EH (cell line): ENCODE results near the gene TYSND1.
"Not testable (repeated sequence)": the region's sequence is repeated elsewhere in the genome, so short reads cannot be mapped to it uniquely, and the experiment has no call there.

Source experiments
- DNase-seq: peaks from one replicate; pipeline ENCODE4 v3.0.0-alpha.2; 2015; ENCODE audit warnings: low read depth

The TYSND1 gene

GRCh38 chr10:70146489-70147258, at the start of gene TYSND1:
TSS of gene TYSND1 (minus strand) at chr10:70146700. CDS start at chr10:70146586, 114 bp downstream.
- DNase-seq: peak; percentile 98

DNA sequence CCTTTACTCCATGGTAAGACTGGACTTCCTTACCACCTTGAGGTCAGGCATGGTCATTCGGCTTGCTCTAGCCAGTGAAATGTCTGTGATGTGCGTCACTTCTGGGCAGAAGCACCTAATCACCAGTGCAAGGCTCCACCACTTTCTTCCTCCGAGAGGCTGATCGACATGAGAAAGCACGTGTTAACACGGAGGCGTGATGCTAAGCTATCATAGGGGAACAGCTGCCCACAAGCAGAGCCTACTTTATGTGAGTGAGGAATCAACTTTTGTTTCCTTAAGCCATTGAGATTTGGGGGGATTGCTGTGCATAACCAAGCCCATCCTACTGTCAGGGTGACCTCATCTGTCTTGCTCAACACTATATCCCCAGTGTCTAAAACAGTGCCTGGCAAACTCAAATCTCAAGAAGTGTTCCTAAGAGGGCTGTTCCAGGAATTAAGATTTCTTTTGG, 46.9 kb upstream of the TYSND1 start:
- DNase-seq: peak; percentile 32

- no peak for DNase-seq
Measured at GRCh38 chr10:70192326-70192968, 45.9 kb upstream of the TYSND1 start.

DNA sequence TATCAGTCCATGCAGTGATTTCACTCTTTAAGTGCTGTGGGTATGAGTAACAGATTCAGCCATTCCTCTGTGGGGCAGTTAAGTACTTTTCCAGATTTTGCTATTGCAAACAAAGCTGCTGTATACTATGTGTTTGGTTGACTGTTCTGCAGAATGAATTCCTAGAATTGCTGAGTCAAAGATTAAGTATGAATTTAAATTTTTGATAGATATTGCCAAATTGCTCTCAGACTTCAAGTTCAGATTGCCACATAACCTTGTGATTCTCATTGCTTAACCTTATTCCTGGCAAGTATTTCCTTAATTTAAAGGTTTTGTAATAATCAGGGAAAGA, 45.4 kb upstream of the TYSND1 start:
- DNase-seq: peak; percentile 96

- DNase-seq: peak; percentile 18
Measured at GRCh38 chr10:70191161-70191971, 44.9 kb upstream of the TYSND1 start.

DNA sequence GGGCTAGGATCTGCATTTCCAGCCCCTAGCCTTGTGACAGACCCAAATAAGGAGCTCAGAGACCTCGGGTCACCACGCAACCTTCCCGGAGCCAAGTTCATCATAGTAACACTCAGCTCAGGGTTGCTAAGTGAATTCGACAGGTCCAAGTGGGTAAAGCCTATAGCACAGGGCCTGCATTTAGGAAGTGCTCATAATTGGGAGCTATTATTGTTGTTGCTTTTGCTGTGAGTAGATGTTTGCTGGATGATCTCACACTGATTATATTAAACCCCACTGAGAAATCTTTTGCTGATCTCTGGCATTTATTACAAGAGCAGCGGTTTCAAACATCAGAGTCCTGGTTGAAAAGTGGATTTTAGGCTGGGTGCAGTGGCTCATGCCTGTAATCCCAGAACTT, 44.1 kb upstream of the TYSND1 start:
- peak; percentile 74 for DNase-seq

GRCh38 chr10:70190102-70190501, 43.6 kb upstream of the TYSND1 start:
- DNase-seq: no peak

GRCh38 chr10:70188768-70189167, 42.3 kb upstream of the TYSND1 start:
- no peak for DNase-seq

DNA sequence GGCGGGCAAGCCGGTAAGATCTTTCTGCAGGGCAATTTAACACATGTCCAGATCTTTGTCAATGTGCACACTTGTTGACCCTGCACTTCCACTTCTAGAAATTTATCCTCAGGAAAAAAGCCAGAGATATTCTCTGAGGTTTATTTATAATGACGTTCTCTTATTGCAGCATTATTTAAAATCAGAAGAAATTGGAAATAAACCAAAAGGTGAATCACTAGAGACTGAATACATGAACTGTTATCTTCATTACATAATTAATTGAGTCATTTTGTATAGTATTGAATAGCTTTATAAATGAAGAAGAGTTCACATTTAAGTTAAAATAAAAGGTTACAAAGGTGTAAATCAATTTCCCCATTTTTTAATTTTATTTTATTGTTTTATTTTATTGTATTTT, 40.1 kb upstream of the TYSND1 start:
- no peak for DNase-seq

- no peak for DNase-seq
Measured at GRCh38 chr10:70186090-70186489, 39.6 kb upstream of the TYSND1 start.

GRCh38 chr10:70183304-70183703, 36.8 kb upstream of the TYSND1 start:
- no peak for DNase-seq

DNA sequence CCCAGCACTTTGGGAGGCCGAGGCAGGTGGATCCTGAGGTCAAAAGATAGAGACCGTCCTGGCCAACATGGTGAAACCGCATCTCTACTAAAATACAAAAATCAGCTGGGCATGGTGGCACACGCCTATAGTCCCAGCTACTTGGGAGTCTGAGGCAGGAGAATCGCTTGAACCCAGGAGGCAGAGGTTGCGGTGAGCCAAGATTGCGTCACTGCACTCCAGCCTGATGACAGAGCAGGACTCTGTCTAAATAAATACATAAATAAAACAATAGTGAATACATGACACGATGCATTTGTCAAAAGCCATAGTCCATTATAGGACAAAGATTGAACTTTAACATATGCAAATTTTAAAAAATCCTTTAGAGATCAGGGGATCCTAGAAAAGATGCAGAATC, 32.7 kb upstream of the TYSND1 start:
- DNase-seq: not testable (repeated sequence)

DNA sequence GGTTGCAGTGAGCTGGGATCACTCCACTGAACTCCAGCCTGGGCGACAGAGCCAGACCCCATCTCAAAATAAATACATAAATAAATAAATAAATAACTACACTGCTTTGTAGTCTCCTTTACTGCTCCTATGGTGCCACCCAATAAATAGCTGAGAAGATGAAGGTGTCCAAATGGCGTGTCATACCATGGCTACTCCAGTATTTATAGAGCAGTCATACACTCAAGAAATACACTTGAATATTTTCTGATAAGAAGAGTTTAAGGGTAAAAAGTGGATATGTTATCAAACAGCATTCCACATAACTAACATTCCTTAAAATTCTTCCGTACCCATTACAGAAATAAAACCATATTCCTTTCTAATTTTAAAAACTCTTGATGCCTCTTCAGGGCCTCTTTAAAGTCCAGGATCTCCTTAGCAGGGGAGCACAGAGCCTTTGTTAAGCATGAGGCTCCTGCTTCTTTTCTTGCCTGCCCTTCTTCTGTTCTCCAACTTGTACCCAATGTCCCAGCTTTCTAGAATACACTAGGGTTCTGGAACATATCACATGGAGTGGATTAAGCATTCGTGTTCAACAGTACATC, 31.7 kb upstream of the TYSND1 start:
- no peak for DNase-seq

GRCh38 chr10:70176441-70176840, 29.9 kb upstream of the TYSND1 start:
- peak; percentile 17 for DNase-seq

DNA sequence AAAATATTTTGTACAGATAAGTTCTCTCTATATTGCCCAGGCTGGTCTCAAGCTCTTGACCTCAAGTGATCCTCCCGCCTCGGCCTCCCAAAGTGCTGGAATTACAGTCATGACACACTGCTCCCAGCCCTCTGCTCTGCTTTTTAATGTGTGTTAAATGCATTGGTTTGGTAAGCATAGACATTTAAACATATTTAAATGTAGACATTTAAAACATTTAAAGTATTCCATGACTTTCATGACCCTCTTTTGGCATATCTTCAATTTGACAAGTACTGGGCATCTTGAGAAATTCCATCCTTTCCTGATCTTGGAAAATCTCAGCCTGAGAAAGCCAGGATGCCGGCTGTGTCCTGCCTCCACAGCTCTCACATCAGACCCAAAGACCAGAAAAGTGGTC, 29.0 kb upstream of the TYSND1 start:
- DNase-seq: peak; percentile 64

DNA sequence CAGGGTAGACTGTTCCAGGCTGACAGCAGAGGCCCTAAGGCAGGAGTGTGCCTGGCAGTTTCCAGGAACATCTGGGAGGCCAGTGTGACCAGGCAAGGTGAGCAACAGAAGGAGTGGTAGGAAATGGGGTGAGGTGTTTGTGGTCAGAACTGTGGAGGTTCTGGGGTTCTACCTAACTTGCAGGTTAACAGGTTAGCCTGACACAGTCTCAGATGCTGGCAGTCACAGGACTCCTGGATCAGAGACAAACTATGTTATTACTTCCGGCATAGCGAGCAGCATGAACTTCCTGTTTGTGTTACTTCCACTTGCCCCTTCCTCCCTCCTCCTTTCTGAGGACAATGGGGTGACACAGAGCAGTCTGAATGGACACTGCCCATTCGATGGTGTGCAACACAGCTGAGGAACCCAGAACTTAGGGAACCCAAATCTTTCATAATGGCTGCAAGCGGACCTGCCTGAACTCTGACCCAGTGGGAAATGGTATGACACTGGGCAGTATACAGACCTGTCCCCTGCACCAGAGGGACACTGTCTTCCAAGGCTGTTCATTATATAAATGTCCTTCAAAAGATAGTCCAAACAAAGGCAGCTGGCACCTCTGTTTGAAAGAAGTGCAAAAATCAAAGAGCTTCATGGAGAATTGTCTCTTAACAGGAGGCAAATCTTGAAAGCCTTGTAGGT, 27.7 kb upstream of the TYSND1 start:
- peak; percentile 42 for DNase-seq

- DNase-seq: no peak
Measured at GRCh38 chr10:70169649-70170364, 23.3 kb upstream of the TYSND1 start.

DNA sequence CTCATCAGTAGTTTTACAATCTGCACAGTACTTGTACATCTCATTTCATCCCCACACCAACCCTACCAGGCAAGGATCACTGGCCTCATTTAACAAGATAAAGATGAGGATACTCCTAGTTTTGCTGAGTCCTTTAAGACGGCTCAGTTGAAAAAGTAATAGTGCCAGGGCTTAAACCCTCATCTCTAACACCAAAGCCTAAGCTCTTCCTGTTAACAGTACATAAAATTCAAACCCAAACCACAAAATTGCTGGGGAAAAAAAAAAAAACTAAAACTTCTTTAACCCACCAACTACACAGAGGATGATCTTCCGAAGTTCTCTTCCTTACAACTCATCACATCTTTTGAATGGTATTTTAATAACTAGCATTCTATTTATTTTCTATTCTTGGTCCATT, 22.5 kb upstream of the TYSND1 start:
- peak; percentile 44 for DNase-seq

GRCh38 chr10:70167246-70167645, 20.7 kb upstream of the TYSND1 start:
- DNase-seq: peak; percentile 27

- DNase-seq: no peak
Measured at GRCh38 chr10:70166394-70166793, 19.9 kb upstream of the TYSND1 start.

GRCh38 chr10:70164163-70164562, 17.7 kb upstream of the TYSND1 start:
- no peak for DNase-seq
